Suprapubic skin (tissue), 4 donors: ENCODE data around the gene FOXK2. TPM values are rescaled to one million over a fixed set of nuclear protein-coding genes. Genes with fewer than 3 reads are reported as not detected.

ENCODE experiments used
- DNase-seq, 2 donors: peaks; one replicate each; pipeline ENCODE4 v3.0.0-alpha.2; 2019; ENCODE audit warnings: low spot score in 2 of 2
- H3K27ac ChIP-seq: fragments of 200-600 bp; sonication (generic); one replicate; pipeline ENCODE4 v1.5.1; 2019
- H3K27me3 ChIP-seq: fragments of 200-600 bp; sonication (generic); one replicate; pipeline ENCODE4 v1.5.1; 2019
- H3K36me3 ChIP-seq: fragments of 200-600 bp; sonication (generic); one replicate; pipeline ENCODE4 v1.5.1; 2019
- H3K4me1 ChIP-seq: fragments of 200-600 bp; sonication (generic); one replicate; pipeline ENCODE4 v1.5.1; 2019
- H3K4me3 ChIP-seq: fragments of 200-600 bp; sonication (generic); one replicate; pipeline ENCODE4 v1.5.1; 2019; ENCODE audit warnings: mild to moderate bottlenecking
- H3K9me3 ChIP-seq: fragments of 200-600 bp; sonication (generic); one replicate; pipeline ENCODE4 v1.5.1; 2019
- CTCF ChIP-seq, 2 donors: fragments of 200-600 bp in 1 of 2; fragments of 450-650 bp in 1 of 2; sonication (generic) in 1 of 2; IDR thresholded peaks; one replicate each; pipeline ENCODE4 v1.5.1; 2016 to 2019; ENCODE audit warnings: antibody characterized with exemption in 2 of 2, mild to moderate bottlenecking in 1 of 2, moderate library complexity in 1 of 2
- EP300 ChIP-seq: sonication (generic); formaldehyde crosslinking; IDR thresholded peaks from one replicate; pipeline ENCODE4 v1.6.1; 2017; ENCODE audit warnings: antibody characterized with exemption
- POLR2A ChIP-seq, 2 donors: fragments of 450-650 bp; IDR thresholded peaks; one replicate each; pipeline ENCODE4 v1.6.1; 2017; ENCODE audit warnings: antibody characterized with exemption in 2 of 2, mild to moderate bottlenecking in 2 of 2, moderate library complexity in 2 of 2
- POLR2AphosphoS5 ChIP-seq, 3 donors: sonication (generic); formaldehyde crosslinking; IDR thresholded peaks; one replicate each; pipeline ENCODE4 v1.6.1; 2017; ENCODE audit warnings: antibody characterized with exemption in 3 of 3
- WGBS: methylation state at CpG from one replicate; pipeline ENCODE4 v1.1.5; 2018; 5-methylcytosine and 5-hydroxymethylcytosine counted together
- total RNA-seq, 4 donors: library from RNA; depleted of rRNA; stranded (reverse); fragments of >200 nt; gene quantifications; one replicate each; pipeline ENCODE4 v1.1.0, GENCODE V29; 2016

FOXK2 gene
- total RNA-seq, 4 donors from 2014 or later = 62.7 to 94.5 (median 78.4) TPM

GRCh38 chr17:82644148-82644547, 124.6 kb downstream of the FOXK2 start:
- 88% methylated on average over 5 of the region's 5 CpGs for WGBS
- TF ChIP-seq POLR2A (IDR thresholded peaks at IDR 0.05) (no peak), EP300 (no peak), CTCF (IDR thresholded peaks at IDR 0.05) (no peak)
- H3K4me1 ChIP-seq = peaks cover 42% of the 10 kb centered on the region

DNA sequence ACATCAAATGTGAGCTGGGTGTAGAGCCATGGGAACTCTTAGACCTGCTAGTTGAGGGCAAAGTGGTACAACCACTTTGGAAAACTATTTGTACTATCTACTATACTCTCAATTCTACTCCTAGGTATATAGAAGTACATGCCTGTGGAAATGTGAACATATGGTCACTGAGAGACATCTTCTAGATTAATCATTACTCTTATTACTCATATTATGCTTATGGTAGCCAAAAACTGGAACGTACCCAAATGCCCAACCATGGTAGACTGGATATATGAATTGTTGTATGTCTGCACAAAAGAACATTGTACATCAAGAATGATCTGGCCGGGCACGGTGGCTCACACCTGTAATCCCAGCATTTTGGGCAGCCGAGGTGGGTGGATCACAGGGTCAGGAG, 126.0 kb downstream of the FOXK2 start:
- H3K27ac ChIP-seq = no peak overlapping the region
- TF ChIP-seq EP300 = no peak
- no peak for TF ChIP-seq CTCF (IDR thresholded peaks at IDR 0.05)
- TF ChIP-seq POLR2AphosphoS5 (IDR thresholded peaks at IDR 0.05) = no peak
- TF ChIP-seq POLR2A (IDR thresholded peaks at IDR 0.05) = no peak
- DNase-seq = no peak
- peaks cover 36% of the 10 kb centered on the region for H3K36me3 ChIP-seq
- H3K27me3 ChIP-seq = no peaks in the 10 kb centered on the region
- 89% methylated on average over 4 of the region's 4 CpGs for WGBS
- no peaks in the 10 kb centered on the region for H3K9me3 ChIP-seq
- peaks cover 32% of the 10 kb centered on the region for H3K4me1 ChIP-seq
- H3K4me3 ChIP-seq = no peak overlapping the region

More at GRCh38 chr17:82644148-82644547, 124.6 kb downstream of the FOXK2 start:
- Histone ChIP-seq H3K4me3 (no peak overlapping the region), H3K27me3 (no peaks in the 10 kb centered on the region), H3K9me3 (no peaks in the 10 kb centered on the region), H3K36me3 (peaks cover 47% of the 10 kb centered on the region), H3K27ac (no peak overlapping the region)
- DNase-seq = no peak

DNA sequence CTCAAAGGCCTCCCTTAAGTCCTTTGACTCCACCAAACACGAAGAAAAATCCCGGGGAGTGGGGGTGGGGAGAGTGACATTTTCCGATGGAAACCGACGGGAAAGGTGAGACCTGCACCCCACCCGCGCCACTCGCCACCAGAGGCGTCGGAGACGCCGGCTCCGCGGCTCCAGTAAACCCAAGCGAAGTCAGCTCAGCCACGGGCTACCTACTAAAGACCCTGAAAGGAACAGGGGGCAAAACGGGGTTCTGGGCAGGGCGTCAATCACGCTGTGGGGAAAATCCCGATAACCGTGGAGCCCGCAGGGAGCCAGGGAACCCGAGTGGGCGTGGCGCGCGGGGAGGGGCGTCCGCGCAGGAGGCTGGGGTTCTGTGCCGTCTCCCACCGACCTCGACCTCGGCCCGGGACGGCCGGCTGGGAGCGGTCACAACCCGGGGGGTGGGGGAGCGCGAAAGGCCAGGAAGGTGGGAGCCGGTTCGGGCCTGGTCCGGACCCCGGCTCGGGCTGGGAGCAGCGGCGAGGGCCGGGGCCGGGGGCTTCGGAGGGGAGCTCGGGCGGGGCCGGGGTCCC, 128.1 kb downstream of the FOXK2 start:
- H3K27ac ChIP-seq = peak overlapping the region; percentile 93
- peaks cover 19% of the 10 kb centered on the region for H3K36me3 ChIP-seq
- peaks cover 30% of the 10 kb centered on the region for H3K4me1 ChIP-seq
- TF ChIP-seq CTCF (IDR thresholded peaks at IDR 0.05) (no peak), POLR2A (IDR thresholded peaks at IDR 0.05) (no peak), POLR2AphosphoS5 (IDR thresholded peaks at IDR 0.05) (no peak), EP300 (no peak)
- peak in 1 of 2 donors; percentile 82 for DNase-seq
- H3K9me3 ChIP-seq = no peaks in the 10 kb centered on the region
- H3K4me3 ChIP-seq = peak overlapping the region; percentile 89
- no peaks in the 10 kb centered on the region for H3K27me3 ChIP-seq
- WGBS = 0% methylated on average over 3 of the region's 54 CpGs

DNA sequence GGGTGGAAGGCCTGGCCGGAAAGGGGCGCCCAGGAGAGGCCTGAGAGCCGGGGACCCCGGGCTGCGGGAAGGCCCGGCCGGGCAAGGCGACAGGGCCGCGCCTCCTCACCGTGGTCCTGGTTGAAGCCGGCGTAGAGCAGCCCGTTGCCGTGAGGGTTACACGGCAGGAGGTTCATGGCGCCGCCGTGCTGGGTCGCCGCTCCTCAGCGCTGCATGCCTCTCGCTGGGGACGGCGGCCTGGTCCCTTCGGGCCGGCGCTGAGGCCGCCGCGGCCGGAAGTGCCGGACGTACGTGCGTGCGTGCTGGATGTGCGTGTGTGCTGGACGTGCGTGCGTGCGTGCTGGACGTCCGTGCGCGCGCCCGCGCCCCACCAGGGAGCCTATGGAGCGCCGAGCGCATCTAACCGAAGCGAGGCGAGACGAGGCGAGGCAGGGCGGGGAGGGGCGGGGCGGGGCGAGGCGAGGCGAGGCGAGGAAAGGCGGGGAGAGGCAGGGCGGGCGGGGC, 128.7 kb downstream of the FOXK2 start, which contains the start of gene WDR45B:
TSS of gene WDR45B (minus strand) at position 280 of the 504 bp plus-strand sequence. CDS start at position 176, 104 bp downstream.
- H3K4me1 ChIP-seq = peaks cover 30% of the 10 kb centered on the region
- WGBS = no CpG with 5 or more reads among the region's 67 CpGs
- no peaks in the 10 kb centered on the region for H3K27me3 ChIP-seq

More for the DNA sequence above, 128.7 kb downstream of the FOXK2 start, which contains the start of gene WDR45B:
- peak within 1 kb of the TSS; percentile 89 for H3K4me3 ChIP-seq
- peak; percentile 96 for DNase-seq
- TF ChIP-seq POLR2A (IDR thresholded peaks at IDR 0.05) (peak; percentile 86 to 94), EP300 (peak; percentile 93), POLR2AphosphoS5 (IDR thresholded peaks at IDR 0.05) (peak; percentile 85 to 95 (median 89)), CTCF (IDR thresholded peaks at IDR 0.05) (no peak)
- H3K36me3 ChIP-seq = peaks cover 13% of the 10 kb centered on the region
- H3K9me3 ChIP-seq = no peaks in the 10 kb centered on the region
- peak within 1 kb of the TSS; percentile 93 for H3K27ac ChIP-seq
